NCI-H1092 (cell line): ENCODE measurements around the gene TUBB8B.
"Not testable (repeated sequence)": the region's sequence is repeated elsewhere in the genome, so short reads cannot be mapped to it uniquely, and the experiment has no call there.

Source experiments
- DNase-seq: peaks from one replicate; lab custom pipeline; 2025; lab: John Stamatoyannopoulos, UW

TUBB8B gene

GRCh38 chr18:12773-13172, 36.6 kb downstream of the TUBB8B start:
- not testable (repeated sequence) for DNase-seq

GRCh38 chr18:11383-12274, 37.8 kb downstream of the TUBB8B start:
- not testable (repeated sequence) for DNase-seq

- DNase-seq, result not testable (repeated sequence)
Measured at GRCh38 chr18:10624-11184, 38.7 kb downstream of the TUBB8B start.

- not testable (repeated sequence) for DNase-seq
Measured at GRCh38 chr18:9937-10336, 39.5 kb downstream of the TUBB8B start.
